Peyer's patch (tissue), 4 donors: ENCODE data around the gene PACS1.

Experiments
- POLR2A ChIP-seq, 2 donors: fragments of 450-650 bp; IDR thresholded peaks; one replicate each; pipeline ENCODE4 v1.5.1; 2017; ENCODE audit warnings: antibody characterized with exemption in 2 of 2, mild to moderate bottlenecking in 2 of 2, moderate library complexity in 2 of 2
- TF ChIP-seq, protein P1 (sequence below), 6 experiments: fragments of 450-650 bp in 4 of 6; fragments of 200-600 bp in 2 of 6; sonication (generic) in 1 of 6; IDR thresholded peaks; one replicate each; pipeline ENCODE4 v1.5.1; 2017 to 2019; ENCODE audit warnings: antibody characterized with exemption in 6 of 6, mild to moderate bottlenecking in 3 of 6, moderate library complexity in 1 of 6

DNA sequence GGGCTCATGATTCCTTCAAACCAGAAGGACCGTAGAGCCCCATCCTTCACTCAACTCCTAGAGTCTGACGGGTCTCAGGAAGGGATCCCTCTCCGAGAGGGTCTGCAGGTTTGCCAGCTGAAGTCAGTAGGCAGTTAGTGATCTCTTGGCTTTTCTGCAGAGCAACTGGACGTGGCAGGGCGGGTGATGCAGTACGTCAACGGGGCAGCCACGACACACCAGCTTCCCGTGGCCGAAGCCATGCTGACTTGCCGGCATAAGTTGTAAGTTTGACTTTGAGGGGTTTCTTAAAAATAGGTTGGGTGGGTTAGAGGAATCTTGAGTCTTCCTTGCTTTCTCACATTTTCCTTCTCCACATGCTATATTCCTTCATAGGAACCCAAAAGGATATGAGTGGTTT is 165.1 kb downstream of the PACS1 start:
- TF ChIP-seq POLR2A (IDR thresholded peaks at IDR 0.05): no peak
- TF ChIP-seq, protein P1, sequence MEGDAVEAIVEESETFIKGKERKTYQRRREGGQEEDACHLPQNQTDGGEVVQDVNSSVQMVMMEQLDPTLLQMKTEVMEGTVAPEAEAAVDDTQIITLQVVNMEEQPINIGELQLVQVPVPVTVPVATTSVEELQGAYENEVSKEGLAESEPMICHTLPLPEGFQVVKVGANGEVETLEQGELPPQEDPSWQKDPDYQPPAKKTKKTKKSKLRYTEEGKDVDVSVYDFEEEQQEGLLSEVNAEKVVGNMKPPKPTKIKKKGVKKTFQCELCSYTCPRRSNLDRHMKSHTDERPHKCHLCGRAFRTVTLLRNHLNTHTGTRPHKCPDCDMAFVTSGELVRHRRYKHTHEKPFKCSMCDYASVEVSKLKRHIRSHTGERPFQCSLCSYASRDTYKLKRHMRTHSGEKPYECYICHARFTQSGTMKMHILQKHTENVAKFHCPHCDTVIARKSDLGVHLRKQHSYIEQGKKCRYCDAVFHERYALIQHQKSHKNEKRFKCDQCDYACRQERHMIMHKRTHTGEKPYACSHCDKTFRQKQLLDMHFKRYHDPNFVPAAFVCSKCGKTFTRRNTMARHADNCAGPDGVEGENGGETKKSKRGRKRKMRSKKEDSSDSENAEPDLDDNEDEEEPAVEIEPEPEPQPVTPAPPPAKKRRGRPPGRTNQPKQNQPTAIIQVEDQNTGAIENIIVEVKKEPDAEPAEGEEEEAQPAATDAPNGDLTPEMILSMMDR (IDR thresholded peaks at IDR 0.05): no peak
